ENCODE results near the gene ABTB2. TPM values are rescaled to one million over a fixed set of nuclear protein-coding genes. Genes with fewer than 3 reads are reported as not detected.

Gene ABTB2
- total and polyA plus RNA-seq, 12 donors: 2.5 to 19.1 (median 14.2) TPM

DNA sequence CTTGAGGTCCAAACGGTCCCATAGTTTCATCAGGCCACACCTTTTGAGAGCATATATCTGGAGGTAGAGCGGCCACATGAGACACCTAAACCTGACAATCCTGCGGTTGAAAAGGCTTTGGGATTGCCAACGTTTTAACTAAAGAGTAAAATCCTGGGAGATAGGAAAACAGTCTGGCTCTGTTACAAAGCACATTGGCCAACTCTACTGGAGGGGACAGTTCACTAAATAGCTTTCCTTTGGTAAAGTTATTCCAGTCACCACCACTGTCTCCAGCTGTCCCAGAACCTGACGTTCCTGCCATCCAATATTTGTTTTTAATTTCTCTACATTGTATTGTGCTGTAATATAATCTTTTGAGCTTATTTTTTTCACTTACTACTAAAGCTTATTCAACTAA lies 22.0 kb downstream of the ABTB2 start:
- Histone ChIP-seq H3K36me3 (no peaks in the 10 kb centered on the region), H3K9me3 (no peaks in the 10 kb centered on the region), H3K27me3 (no peaks in the 10 kb centered on the region), H3K4me1 (peaks cover 0 to 17% (median 5%) of the 10 kb centered on the region in 9 donors), H3K27ac (no peak overlapping the region), H3K4me3 (no peak overlapping the region)
- ATAC-seq (no peak), DNase-seq (no peak)
- 79 to 80% methylated on average over 5 of the region's 5 CpGs for WGBS, 2 donors
- intact Hi-C loops (cut with DNase I): no loop called here
- TF ChIP-seq, protein P1, sequence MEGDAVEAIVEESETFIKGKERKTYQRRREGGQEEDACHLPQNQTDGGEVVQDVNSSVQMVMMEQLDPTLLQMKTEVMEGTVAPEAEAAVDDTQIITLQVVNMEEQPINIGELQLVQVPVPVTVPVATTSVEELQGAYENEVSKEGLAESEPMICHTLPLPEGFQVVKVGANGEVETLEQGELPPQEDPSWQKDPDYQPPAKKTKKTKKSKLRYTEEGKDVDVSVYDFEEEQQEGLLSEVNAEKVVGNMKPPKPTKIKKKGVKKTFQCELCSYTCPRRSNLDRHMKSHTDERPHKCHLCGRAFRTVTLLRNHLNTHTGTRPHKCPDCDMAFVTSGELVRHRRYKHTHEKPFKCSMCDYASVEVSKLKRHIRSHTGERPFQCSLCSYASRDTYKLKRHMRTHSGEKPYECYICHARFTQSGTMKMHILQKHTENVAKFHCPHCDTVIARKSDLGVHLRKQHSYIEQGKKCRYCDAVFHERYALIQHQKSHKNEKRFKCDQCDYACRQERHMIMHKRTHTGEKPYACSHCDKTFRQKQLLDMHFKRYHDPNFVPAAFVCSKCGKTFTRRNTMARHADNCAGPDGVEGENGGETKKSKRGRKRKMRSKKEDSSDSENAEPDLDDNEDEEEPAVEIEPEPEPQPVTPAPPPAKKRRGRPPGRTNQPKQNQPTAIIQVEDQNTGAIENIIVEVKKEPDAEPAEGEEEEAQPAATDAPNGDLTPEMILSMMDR (IDR thresholded peaks at IDR 0.05): no peak

DNA sequence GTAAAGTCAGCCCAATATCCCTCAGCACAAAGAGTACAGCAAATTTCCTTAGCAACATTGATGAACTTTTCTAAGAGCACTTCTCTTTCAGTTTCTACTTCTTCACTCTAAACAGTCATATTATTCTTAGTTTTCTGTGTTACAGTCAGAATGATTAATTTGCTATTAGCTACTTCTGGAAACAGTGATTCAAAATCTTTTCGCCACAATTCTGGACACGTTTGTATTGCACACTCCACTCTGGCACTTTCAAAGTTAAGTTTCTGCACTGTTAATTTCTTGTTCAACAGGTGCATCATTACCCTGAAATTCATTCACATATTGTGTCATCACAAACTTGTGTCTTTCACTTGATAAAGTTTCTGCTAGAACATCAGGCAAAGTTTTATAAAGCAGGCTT lies 22.5 kb downstream of the ABTB2 start:
- Histone ChIP-seq H3K27me3 (no peaks in the 10 kb centered on the region), H3K27ac (no peak overlapping the region), H3K36me3 (no peaks in the 10 kb centered on the region), H3K4me3 (no peak overlapping the region), H3K4me1 (peaks cover 0 to 17% (median 5%) of the 10 kb centered on the region in 9 donors), H3K9me3 (no peaks in the 10 kb centered on the region)
- ATAC-seq (no peak), DNase-seq (no peak)
- intact Hi-C loops (cut with DNase I): no loop called here
- TF ChIP-seq, protein P1 (IDR thresholded peaks at IDR 0.05): no peak
- WGBS, 2 donors: 85 to 93% methylated on average over 2 of the region's 2 CpGs

- H3K27me3 ChIP-seq: no peaks in the 10 kb centered on the region
- H3K27ac ChIP-seq: no peak overlapping the region
- WGBS, 2 donors: 58 to 60% methylated on average over 3 of the region's 3 CpGs
- H3K4me3 ChIP-seq: no peak overlapping the region
- TF ChIP-seq, protein P1 (IDR thresholded peaks at IDR 0.05): no peak
- peaks cover 0 to 30% (median 17%) of the 10 kb centered on the region in 9 donors for H3K4me1 ChIP-seq
- no peaks in the 10 kb centered on the region for H3K36me3 ChIP-seq
- H3K9me3 ChIP-seq: no peaks in the 10 kb centered on the region
- DNase-seq (no peak), ATAC-seq (no peak)
- intact Hi-C loops (cut with DNase I): no loop called here
These were observed 24.0 kb downstream of the ABTB2 start for GRCh38 chr11:34333787-34334186.

DNA sequence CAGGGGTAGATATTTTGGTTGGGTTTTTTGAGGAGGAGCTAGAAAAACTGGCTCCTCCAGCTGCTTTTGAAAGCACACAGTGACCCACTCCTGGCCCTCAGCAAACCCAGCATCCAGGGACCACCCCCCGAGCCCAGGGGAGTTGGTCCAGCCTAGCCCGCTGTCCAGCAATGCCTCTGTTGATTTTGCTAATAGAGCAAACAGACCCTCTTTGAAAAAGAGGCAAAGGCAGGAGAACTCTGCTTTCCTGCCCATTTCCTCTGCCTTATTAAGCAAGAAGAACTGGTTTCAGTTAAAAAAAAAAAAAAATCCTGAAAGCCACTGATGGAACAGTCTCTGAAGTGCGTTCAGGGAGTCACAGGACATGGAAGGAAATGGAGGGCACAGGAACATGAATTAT lies 25.3 kb downstream of the ABTB2 start:
- Histone ChIP-seq H3K27ac (no peak overlapping the region), H3K4me1 (peaks cover 2 to 43% (median 26%) of the 10 kb centered on the region in 9 donors), H3K4me3 (no peak overlapping the region), H3K27me3 (no peaks in the 10 kb centered on the region), H3K9me3 (no peaks in the 10 kb centered on the region), H3K36me3 (no peaks in the 10 kb centered on the region)
- intact Hi-C loops (cut with DNase I): no loop called here
- ATAC-seq (no peak), DNase-seq (no peak)
- TF ChIP-seq, protein P1 (IDR thresholded peaks at IDR 0.05): no peak
- 48 to 57% methylated on average over 3 of the region's 3 CpGs for WGBS, 2 donors
